Glutamatergic neuron (in vitro differentiated cells): ENCODE measurements around the gene FHOD3. TPM values are rescaled to one million over a fixed set of nuclear protein-coding genes. Genes with fewer than 3 reads are reported as not detected.
A peak's percentile ranks its signal among the peaks of the same experiment; 100 is the strongest.

Source experiments
- DNase-seq: peaks from one replicate; pipeline ENCODE4 v3.0.0; 2022
- H3K27ac Mint-ChIP-seq: one replicate; pipeline ENCODE4 v1.8.0; 2020; ENCODE audit warnings: mild to moderate bottlenecking, mixed read lengths, inconsistent platforms; ENCODE audit not compliant: unreplicated experiment
- H3K27me3 Mint-ChIP-seq: one replicate; pipeline ENCODE4 v1.8.0; 2020; ENCODE audit warnings: mild to moderate bottlenecking, moderate library complexity, mixed read lengths, inconsistent platforms; ENCODE audit not compliant: unreplicated experiment
- H3K36me3 Mint-ChIP-seq: one replicate; pipeline ENCODE4 v1.8.0; 2020; ENCODE audit warnings: mild to moderate bottlenecking, mixed read lengths, inconsistent platforms; ENCODE audit not compliant: unreplicated experiment
- H3K4me1 Mint-ChIP-seq: one replicate; pipeline ENCODE4 v1.8.0; 2020; ENCODE audit warnings: mild to moderate bottlenecking, low read depth, mixed read lengths, inconsistent platforms; ENCODE audit not compliant: unreplicated experiment
- H3K4me3 Mint-ChIP-seq: one replicate; pipeline ENCODE4 v1.8.0; 2020; ENCODE audit warnings: mild to moderate bottlenecking, mixed read lengths, inconsistent platforms; ENCODE audit not compliant: unreplicated experiment
- H3K9me3 Mint-ChIP-seq: one replicate; pipeline ENCODE4 v1.8.0; 2020; ENCODE audit warnings: mild to moderate bottlenecking, moderate library complexity, mixed read lengths, inconsistent platforms; ENCODE audit not compliant: unreplicated experiment
- total RNA-seq: library from RNA; stranded (reverse); fragmentation: NEBNext Ultra II Directional; extraction: Animal tissue kit (Norgen Biotek cat#: 25700); gene quantifications from one replicate; pipeline ENCODE4 v1.2.1, GENCODE V29; 2021; ENCODE audit not compliant: unreplicated experiment
- TF ChIP-seq, protein P1 (sequence below): fragments of 200-600 bp; sonication (generic); IDR thresholded peaks from one replicate; pipeline ENCODE4 v1.5.0; 2021; ENCODE audit not compliant: partially characterized antibody, unreplicated experiment

Gene FHOD3
- total RNA-seq, 1 donor from 2014 or later, result 21.2 TPM

DNA sequence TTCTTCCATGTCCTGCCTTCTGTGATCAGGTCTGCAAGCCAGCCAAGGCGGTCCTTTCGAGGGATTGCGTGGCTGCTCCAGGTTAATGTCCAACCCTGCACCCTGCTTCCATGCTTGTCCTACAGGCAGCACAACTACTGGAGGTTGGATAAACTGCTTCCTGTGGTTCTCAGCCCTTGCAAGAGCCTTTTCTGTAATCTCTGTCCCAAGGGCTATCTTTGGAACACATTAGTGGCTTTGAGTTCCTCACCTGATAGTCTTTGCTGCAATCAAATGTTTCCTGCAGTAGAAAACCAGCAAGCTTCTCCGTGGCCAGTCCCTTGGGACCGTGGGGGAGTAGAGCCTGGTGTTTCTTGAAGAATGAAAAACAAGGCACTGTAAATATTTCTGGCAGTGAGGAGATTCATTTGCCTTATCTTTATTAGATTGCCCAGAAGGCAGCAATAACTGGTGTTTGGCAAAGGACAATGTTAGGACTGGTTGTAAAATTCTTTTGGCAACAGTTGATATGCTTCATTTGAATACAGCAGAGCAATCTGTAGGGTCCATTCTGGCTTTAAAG, 214.4 kb downstream of the FHOD3 start:
- no peaks in the 10 kb centered on the region for H3K36me3 Mint-ChIP-seq
- H3K9me3 Mint-ChIP-seq, result peaks cover 3% of the 10 kb centered on the region
- H3K27me3 Mint-ChIP-seq, result peaks cover 1% of the 10 kb centered on the region
- H3K4me3 Mint-ChIP-seq, result no peak overlapping the region
- TF ChIP-seq, protein P1, sequence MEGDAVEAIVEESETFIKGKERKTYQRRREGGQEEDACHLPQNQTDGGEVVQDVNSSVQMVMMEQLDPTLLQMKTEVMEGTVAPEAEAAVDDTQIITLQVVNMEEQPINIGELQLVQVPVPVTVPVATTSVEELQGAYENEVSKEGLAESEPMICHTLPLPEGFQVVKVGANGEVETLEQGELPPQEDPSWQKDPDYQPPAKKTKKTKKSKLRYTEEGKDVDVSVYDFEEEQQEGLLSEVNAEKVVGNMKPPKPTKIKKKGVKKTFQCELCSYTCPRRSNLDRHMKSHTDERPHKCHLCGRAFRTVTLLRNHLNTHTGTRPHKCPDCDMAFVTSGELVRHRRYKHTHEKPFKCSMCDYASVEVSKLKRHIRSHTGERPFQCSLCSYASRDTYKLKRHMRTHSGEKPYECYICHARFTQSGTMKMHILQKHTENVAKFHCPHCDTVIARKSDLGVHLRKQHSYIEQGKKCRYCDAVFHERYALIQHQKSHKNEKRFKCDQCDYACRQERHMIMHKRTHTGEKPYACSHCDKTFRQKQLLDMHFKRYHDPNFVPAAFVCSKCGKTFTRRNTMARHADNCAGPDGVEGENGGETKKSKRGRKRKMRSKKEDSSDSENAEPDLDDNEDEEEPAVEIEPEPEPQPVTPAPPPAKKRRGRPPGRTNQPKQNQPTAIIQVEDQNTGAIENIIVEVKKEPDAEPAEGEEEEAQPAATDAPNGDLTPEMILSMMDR, result no peak
- DNase-seq, result no peak
- H3K27ac Mint-ChIP-seq, result no peak overlapping the region
- peaks cover 9% of the 10 kb centered on the region for H3K4me1 Mint-ChIP-seq

DNA sequence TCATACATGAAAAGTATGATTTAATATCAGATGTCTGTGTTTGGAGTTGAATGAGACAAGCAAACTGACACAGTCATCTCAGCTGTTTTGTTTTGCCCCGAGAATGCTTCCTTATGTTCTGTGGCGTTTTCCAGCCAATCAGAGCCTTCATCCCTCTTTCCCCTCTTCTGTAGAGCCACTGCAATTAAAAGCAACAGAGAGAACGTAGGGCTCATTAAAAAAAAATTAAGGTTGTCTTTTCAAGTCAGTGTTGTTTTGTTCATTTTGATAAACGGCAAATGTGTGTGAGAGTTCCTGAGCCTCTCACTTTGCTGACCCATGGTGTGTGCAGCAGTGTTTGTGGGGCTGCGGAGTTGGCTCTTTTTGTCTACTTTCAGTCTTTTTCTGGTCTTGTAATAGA, 216.0 kb downstream of the FHOD3 start:
- Mint-ChIP-seq H3K36me3 (no peaks in the 10 kb centered on the region), H3K9me3 (peaks cover 3% of the 10 kb centered on the region), H3K4me3 (no peak overlapping the region), H3K4me1 (peaks cover 10% of the 10 kb centered on the region), H3K27ac (peak overlapping the region; percentile 1), H3K27me3 (peaks cover 1% of the 10 kb centered on the region)
- no peak for DNase-seq
- TF ChIP-seq, protein P1, result no peak

DNA sequence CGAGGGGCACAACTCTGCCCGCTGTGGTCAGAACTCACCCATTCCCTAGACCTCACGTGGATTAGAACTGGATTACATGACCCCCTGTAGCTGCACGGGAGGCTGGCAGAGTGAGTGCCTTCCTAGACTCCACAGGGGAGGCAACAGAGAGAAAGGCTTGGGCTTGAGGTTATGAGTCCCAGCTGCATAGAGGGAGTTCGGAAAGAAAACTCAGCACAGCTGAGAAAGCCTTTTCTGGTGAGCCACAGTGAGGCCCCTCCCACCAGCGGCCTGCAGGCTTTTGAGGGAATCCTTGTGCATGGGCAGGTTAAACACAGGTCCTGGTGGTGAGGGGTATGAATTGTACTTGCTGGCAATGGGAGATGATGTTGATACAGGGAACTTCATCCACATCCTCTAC, 217.3 kb downstream of the FHOD3 start:
- TF ChIP-seq, protein P1, result no peak
- DNase-seq, result no peak
- peaks cover 1% of the 10 kb centered on the region for H3K27me3 Mint-ChIP-seq
- no peak overlapping the region for H3K4me3 Mint-ChIP-seq
- peaks cover 3% of the 10 kb centered on the region for H3K9me3 Mint-ChIP-seq
- no peak overlapping the region for H3K27ac Mint-ChIP-seq
- peaks cover 15% of the 10 kb centered on the region for H3K4me1 Mint-ChIP-seq
- H3K36me3 Mint-ChIP-seq, result no peaks in the 10 kb centered on the region

DNA sequence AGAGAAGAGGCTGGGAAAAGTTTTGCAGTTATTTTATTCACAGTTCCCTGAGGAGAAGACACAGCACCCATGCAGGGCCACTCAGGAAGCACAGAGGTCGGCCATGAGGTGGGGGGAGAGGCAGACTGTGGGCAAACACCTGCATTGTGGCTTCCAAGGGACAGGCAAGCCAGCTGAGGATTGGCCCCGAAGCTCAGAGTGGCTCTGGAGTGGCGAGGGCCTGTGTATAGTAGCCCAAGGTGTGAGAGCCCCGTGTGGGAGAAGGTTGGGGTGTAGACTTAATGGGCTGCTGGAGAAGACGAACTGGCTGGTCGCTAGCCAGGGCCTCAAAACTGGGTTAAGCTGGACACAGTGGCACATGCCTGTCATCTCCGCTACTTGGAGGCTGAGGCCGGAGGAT, 218.7 kb downstream of the FHOD3 start:
- TF ChIP-seq, protein P1, result no peak

DNA sequence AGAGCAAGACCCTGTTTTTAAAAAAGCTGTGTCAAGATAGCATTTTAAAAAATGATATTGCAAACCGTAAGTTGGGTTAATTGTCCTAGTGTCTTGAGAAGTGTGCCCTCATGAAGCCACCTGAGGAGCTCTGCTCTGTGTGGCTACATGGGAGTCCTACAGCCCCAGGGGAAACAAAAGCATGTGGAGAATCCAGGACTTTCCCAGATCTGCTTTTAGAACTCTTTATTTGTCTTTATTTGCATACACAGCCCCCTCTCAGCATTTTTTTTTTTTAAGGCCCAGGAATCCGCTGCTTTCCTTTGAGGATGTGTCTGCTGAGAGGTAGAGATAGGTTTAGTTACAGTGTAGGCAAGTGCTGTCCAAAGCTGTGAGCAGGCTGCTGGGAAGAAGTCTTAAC, 219.2 kb downstream of the FHOD3 start:
- H3K36me3 Mint-ChIP-seq, result peaks cover 5% of the 10 kb centered on the region
- peaks cover 1% of the 10 kb centered on the region for H3K27me3 Mint-ChIP-seq
- no peak overlapping the region for H3K4me3 Mint-ChIP-seq
- no peak overlapping the region for H3K27ac Mint-ChIP-seq
- no peak for DNase-seq
- TF ChIP-seq, protein P1, result no peak
- peaks cover 3% of the 10 kb centered on the region for H3K9me3 Mint-ChIP-seq
- peaks cover 15% of the 10 kb centered on the region for H3K4me1 Mint-ChIP-seq

More for the DNA sequence above, 218.7 kb downstream of the FHOD3 start:
- DNase-seq, result no peak
- Mint-ChIP-seq H3K27me3 (peaks cover 1% of the 10 kb centered on the region), H3K36me3 (no peaks in the 10 kb centered on the region), H3K4me1 (peaks cover 15% of the 10 kb centered on the region), H3K4me3 (no peak overlapping the region), H3K9me3 (peaks cover 3% of the 10 kb centered on the region), H3K27ac (peak overlapping the region; percentile 38)
